KOPT-K1 (cell line): Measurements from ENCODE around the gene NBPF20.
"Not testable (repeated sequence)": the region's sequence is repeated elsewhere in the genome, so short reads cannot be mapped to it uniquely, and the experiment has no call there.

Experiments used
- H3K27ac ChIP-seq: fragments of 200-600 bp; sonication (generic); 2 replicates; pipeline ENCODE4 v1.5.1; 2016; ENCODE audit warnings: antibody characterized with exemption, mild to moderate bottlenecking, low read depth, low read length; ENCODE audit not compliant: poor library complexity, severe bottlenecking
- H3K36me3 ChIP-seq: fragments of 200-600 bp; sonication (generic); 2 replicates; pipeline ENCODE4 v1.5.1; 2017; ENCODE audit warnings: antibody characterized with exemption, mild to moderate bottlenecking, low read length, moderate library complexity; ENCODE audit not compliant: insufficient read depth
- H3K9me3 ChIP-seq: fragments of 200-600 bp; sonication (generic); 2 replicates; pipeline ENCODE4 v1.5.1; 2017; ENCODE audit warnings: antibody characterized with exemption, low read length, mild to moderate bottlenecking; ENCODE audit not compliant: insufficient read depth, poor library complexity, severe bottlenecking

Gene NBPF20, protein sequence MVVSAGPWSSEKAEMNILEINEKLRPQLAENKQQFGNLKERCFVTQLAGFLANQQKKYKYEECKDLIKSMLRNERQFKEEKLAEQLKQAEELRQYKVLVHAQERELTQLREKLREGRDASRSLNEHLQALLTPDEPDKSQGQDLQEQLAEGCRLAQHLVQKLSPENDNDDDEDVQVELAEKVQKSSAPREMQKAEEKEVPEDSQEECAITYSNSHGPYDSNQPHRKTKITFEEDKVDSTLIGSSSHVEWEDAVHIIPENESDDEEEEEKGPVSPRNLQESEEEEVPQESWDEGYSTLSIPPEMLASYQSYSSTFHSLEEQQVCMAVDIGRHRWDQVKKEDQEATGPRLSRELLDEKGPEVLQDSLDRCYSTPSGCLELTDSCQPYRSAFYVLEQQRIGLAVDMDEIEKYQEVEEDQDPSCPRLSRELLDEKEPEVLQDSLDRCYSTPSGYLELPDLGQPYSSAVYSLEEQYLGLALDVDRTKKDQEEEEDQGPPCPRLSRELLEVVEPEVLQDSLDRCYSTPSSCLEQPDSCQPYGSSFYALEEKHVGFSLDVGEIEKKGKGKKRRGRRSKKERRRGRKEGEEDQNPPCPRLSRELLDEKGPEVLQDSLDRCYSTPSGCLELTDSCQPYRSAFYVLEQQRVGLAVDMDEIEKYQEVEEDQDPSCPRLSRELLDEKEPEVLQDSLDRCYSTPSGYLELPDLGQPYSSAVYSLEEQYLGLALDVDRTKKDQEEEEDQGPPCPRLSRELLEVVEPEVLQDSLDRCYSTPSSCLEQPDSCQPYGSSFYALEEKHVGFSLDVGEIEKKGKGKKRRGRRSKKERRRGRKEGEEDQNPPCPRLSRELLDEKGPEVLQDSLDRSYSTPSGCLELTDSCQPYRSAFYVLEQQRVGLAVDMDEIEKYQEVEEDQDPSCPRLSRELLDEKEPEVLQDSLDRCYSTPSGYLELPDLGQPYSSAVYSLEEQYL (N-terminal part only)

DNA sequence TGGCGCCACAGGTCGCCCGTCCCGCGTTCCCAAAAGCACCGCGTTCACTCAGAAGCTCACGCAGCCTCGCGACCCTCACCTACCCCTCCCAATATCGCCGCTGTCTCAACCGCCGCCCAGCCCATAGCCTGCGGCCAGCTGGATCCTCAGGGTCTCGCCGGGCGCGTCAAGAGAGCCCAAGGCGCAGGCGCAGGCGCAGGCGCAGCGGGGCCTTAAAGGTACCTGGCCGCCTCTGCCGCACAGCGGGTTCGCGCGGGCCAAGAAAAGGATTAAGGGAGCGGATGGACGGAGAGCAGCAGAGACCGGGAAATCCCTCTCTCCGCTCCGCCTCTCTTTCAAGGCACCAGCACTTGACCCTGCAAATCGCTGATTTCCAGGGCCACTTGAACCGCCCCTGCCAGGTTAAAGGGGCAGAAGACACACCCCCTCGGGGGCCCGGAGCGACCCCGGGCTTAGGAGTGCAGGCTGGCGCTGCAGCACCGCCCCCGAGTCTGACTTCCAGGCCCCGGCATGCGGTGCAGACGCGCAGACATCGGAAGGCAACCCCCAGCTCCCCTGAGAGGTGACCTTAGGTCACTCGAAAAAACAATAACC is at the start of gene NBPF20:
Gene NBPF20 (minus strand): TSS at position 168 of the 594 bp plus-strand sequence. CDS start 20,331 bp downstream, outside the sequence.
- H3K9me3 ChIP-seq, result peaks cover 11% of the 10 kb centered on the region
- no peak within 1 kb of the TSS for H3K27ac ChIP-seq
- no peaks in the 10 kb centered on the region for H3K36me3 ChIP-seq

DNA sequence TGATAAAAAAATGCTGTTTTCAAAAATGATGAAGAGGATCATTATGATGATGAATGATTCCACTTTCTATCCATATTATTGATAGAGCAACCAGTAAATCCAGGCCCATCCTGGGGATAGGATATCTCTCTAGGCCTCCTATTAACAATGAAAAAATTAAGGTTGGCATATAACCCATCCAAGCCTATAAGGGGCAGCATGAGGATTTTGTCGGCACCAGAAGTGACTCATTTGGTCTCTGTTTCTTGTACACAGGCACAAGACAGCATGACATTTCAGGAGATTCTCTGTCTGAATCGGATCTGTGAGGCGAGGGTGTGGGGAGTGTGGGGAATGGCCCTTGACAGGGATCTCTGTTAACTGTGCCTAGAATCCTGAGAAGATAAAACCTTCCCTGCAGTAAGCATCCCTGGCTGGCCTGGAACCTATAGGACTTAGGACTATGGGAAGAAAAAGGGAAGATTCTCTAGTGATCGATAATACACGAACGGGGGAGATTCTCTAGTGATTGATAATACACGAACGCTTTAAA is 49.5 kb upstream of the NBPF20 start:
- H3K27ac ChIP-seq, H3K9me3 ChIP-seq, H3K36me3 ChIP-seq: not testable (repeated sequence)

DNA sequence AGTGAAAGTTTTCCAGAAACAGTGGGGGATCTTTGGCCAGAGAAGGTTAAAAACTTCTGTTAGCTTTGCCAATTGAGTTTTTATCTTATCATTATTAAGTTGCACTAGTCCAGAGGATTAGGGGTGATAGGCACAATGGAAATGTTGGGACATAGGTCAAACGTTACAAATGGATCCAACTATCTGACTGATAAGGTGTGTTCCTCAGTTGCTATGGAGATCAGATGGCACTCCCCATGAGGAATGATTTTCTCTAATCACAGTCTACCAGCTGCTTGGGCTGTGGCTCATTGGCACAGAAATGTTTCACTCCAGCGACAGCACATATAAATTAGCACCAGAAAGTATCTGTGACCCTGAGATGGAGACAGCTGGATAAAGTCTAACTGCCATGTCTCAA is 47.3 kb upstream of the NBPF20 start:
- H3K36me3 ChIP-seq, result not testable (repeated sequence)

DNA sequence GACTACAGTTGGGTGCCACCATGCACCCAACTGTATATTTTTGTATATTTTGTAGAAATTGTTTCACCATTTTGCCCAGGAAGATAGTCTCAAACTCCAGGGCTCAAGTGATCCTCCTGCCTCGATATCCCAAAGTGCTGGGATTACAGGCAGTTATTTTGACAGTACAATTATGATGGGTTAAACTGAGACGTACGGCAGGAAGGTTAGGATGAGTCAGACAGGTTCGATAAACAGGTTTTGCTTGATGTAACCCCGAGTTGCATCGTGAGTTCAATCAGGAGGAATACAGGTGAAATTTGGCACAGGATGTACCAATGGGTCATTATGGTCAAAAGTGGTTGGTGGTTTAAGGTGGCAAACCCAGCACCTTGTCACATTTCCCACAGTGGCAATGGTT is 46.0 kb upstream of the NBPF20 start:
- not testable (repeated sequence) for H3K27ac ChIP-seq, H3K36me3 ChIP-seq, H3K9me3 ChIP-seq

More for the DNA sequence above, 47.3 kb upstream of the NBPF20 start:
- H3K9me3 ChIP-seq, H3K27ac ChIP-seq: not testable (repeated sequence)

DNA sequence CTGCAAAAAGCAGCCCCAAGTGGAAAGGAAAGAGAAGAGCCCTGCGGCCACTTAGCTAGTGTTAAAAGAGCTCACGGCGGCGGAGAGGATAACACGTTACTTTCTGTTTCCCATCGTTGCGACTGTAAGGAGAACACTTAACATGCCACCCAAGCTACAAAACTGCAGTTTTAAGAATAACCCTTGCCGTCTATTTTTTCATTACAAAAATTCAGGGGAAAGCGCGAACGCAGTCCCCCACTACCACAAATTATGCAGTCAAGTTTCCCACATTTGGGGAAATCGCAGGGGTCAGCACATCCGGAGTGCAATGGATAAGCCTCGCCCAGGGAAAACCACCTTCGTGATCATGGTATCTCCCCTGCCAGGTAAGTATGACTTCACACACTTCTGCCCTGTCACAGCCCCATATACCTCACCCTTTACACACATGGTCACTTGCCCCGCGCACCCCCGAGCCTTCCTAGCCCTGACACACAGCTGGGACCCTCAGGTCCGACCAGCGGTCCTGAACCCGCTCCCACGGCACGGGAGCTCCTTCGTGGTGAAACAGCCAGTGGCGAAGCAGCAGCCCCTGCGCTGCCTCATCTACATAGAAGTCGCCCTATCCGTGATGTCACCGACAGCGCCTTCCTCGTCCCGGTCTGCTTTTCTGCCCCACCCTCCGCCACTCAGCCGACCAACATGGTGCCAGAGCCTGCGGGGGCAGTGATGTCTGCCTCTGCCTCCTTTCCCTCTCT is 40.2 kb upstream of the NBPF20 start:
- H3K36me3 ChIP-seq, H3K27ac ChIP-seq: not testable (repeated sequence)

DNA sequence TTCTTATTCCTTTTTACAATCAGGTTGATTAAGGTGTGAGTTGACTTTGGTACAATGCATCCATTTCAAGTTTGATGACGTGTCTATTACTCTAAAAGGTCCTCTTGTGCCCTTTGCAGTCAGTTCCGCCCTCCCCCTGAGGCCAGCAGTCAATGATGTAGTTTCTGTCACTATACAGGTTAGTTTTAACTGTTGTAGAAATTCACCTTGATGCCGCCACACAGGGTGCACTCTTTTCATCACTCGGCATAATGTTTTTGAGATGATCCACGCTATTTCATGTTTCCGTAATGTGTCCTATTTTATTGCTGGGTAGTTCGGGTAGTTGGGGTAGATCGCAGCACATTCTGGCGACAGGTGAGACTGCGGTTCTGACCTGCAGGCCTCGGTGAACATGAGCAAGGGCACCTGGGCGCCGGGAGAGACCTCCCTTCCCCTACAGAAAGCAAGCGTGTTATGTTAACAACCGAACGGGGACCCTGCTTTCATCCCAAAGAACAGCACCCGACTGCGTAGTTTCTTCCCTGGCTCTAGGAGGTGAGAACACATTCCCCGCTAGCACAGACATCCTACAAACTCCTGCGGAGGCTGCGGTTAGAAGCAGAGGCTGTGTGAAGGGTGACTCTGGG is 39.4 kb upstream of the NBPF20 start:
- H3K27ac ChIP-seq, H3K36me3 ChIP-seq, H3K9me3 ChIP-seq: not testable (repeated sequence)

More for the DNA sequence above, 40.2 kb upstream of the NBPF20 start:
- not testable (repeated sequence) for H3K9me3 ChIP-seq

DNA sequence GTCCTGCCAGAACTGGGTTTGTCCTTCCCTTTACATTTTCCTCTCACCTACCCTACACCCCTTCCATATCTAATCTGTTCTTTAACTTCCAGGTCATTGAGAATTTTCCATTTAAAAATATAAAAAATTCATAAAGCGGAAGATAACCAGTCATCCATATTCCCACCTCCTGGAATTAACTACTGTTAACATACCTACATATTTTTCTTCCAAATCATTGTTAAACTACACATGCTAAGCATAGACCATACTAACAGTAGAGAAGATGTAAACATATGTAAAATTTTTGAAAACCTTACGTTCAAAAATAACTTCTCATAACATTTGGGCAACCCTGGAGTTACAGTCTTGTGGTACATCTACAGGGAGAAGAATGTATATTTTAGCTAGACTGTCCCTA is 38.6 kb upstream of the NBPF20 start:
- not testable (repeated sequence) for H3K9me3 ChIP-seq, H3K36me3 ChIP-seq, H3K27ac ChIP-seq

DNA sequence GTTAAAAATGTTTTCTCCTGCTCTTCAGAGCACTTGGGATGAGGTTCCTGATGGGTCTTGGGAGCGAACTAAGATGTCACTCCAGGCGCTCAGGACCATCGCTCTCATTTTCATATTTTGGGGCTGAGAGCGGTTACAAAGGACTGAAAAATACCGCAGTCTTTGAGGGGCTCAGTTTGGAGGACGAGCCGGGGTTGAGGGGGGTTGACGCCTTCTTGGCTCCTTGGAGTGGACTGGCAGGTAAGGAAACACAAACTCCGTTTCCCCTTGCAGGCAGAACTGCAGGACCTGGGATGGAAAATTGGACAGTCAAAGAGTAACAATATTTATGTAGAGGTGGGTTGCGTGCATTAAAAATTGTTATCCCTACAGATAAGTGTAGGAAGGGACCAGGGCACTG is 35.3 kb upstream of the NBPF20 start:
- not testable (repeated sequence) for H3K27ac ChIP-seq, H3K36me3 ChIP-seq, H3K9me3 ChIP-seq

DNA sequence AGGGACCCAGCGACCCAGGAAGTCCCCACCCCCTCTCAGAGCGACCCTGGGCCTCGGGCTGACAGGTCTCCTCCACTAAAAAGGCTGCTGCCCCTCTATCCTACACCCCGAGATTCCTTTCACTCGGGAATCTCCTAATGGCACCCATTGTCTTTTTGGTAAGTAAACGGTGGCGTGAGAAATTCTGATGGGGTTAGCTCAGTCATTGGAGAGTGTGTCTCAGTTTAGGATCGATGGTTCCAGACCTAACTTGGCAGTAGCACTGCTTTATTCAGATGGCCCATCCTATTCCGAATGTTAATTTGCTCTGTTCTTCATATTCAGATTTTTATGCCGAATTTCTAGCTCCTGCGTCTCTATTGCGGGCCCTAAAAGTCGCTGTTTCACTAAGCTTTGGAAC is 34.6 kb upstream of the NBPF20 start:
- H3K27ac ChIP-seq, H3K9me3 ChIP-seq, H3K36me3 ChIP-seq: not testable (repeated sequence)

DNA sequence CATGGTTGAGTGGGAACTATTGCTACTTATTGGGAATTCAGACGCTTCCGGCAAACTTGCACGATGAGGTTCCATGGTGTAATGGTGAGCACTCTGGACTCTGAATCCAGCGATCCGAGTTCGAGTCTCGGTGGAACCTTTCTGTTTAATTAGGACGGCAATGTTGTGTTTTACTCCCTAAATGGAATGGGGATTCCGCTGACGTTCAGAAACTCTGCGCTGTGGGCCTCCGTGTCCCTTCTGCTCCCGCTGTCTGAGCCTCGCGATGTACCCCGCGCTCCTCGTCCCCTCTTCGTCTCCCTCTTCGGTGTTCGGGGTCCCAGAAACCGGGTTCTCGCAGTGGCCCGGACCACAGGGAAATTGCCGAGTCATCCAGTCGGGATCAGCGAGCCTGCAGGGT is 34.2 kb upstream of the NBPF20 start:
- H3K9me3 ChIP-seq, H3K27ac ChIP-seq, H3K36me3 ChIP-seq: not testable (repeated sequence)

DNA sequence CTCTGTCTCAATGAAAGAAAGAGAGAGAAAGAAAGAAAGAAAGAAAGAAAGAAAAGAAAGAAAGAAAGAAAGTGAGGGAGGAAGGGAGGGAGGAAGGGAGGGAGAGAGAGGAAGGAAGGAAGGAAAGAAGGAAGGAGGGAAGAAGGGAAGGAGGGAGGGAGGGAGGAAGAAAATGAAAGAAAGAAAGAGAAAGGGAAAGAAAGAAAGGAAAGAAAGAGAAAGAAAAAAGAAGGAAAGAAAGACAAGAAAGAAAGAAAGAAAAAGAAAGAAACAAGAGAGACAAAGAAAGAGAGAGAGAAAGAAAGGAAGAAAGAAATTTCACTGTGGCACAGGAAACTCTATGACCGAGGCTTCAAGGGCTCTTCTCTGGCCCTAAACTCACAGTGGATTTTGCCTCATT is 33.7 kb upstream of the NBPF20 start:
- H3K27ac ChIP-seq, H3K9me3 ChIP-seq, H3K36me3 ChIP-seq: not testable (repeated sequence)

DNA sequence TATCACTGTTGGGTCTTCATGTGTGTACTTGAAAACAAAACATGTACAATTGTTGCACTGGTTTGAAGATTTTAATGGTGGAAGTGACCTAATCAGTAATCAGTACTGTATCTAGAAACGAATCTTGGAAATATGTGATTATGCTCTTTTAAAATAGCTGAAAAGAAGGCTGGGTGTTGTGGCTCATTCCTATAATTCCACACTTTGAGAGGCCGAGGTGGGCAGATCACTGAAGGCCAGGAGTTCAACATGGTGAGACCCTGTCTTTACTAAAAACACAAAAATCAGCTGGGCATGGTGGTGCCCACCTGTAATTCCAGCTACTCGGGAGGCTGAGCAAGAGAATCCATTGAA is 29.4 kb upstream of the NBPF20 start:
- not testable (repeated sequence) for H3K27ac ChIP-seq, H3K36me3 ChIP-seq, H3K9me3 ChIP-seq

DNA sequence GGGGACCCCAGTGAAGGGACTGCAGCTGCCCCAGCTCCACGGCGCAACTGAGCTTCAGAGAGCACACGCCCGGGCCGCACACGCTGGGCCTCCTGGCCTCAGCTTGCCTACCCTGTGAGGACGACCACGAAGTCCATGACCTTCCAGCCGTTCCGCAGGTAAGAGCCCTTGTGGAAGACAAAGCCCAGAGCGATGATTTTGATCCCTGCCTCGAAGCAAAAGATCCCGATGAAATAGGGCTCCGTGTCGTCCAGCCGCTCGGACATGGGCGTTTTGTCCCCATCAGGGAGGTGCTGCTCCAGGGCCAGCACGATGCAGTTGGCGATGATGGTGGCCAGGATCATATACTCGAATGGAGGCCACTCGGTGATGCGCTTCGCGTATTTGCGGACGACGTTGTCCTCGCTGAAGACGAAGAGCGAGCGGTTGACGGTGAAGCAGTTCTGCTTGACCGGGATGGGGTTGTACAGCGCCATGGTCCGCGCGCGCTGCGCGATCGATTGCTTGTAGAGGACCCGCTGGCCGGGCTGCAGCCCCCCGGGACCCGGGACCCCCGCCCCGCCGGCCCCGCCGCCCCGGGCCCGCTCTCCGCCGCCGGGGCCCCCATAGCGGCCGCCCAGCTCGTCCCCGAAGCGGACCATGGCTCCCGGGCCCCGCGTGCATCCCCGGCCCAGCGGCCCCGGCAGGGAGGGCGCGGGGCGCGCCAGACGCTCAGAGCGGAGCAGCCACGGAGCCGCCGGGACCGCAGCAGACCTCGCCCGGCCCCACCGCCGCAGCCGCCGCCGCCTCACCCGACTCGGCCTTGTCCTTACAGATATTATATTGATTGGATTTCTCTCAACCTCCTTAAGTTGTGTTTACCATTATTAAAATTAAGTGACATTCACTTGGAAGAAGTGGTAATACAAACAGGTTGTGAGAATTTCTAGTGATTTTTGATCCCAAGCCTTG is 28.7 kb upstream of the NBPF20 start:
- not testable (repeated sequence) for H3K36me3 ChIP-seq, H3K9me3 ChIP-seq

More for the DNA sequence above, 28.7 kb upstream of the NBPF20 start:
- H3K27ac ChIP-seq, result not testable (repeated sequence)
